NCI-H1105 treated with DMSO at 0.1 percent for 48 hours (cell line): ENCODE results near the gene DTX4.

Experiments
- DNase-seq: peaks from one replicate; lab custom pipeline; 2025; lab: John Stamatoyannopoulos, UW

The DTX4 gene

DNA sequence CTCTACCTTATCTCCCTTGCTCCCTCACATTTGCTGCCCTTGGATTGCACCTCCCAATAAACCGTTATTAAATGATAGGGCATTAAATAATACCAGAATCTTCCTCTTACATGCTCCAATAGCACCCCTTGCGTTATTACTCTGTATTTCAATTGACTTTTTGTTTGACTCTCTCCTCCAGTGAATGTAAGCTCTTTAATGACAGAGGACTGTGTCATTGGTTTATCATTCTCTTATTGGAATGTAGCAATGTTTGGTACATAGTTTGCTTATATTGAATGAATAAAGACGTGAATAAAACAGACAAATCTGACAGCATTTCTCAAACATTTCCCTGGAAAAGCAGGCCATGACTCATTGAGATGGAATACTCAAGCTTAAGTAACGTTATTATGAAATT lies 49.5 kb downstream of the DTX4 start:
- no peak for DNase-seq

DNA sequence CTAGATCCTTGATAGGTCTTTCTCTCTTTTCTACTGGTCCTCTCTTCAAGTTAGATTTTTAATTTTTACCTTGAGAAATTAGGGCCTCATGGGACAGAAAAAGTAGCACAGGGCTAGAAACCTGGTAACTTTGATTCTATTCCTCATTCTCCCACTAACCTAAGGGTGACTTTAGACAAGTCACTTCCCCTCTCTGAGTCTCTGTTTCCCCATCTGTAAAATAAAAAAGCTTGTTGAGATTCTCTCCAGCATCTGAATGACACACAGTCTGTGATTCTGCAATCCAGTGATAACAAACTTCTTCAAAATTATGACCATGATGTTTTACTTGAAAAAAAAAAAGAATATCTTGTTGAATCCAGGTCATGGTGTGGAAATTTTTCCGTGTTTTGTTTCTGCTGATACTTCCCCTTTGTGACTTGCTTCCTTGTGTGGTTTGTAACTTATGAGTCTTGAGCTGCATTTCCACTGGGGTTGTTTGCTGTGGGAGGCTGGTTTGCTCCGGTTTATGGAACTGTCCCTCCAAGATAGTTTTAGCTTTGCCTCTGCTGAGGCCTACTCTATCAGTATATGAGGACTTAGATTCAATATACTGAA lies 50.6 kb downstream of the DTX4 start:
- no peak for DNase-seq

DNA sequence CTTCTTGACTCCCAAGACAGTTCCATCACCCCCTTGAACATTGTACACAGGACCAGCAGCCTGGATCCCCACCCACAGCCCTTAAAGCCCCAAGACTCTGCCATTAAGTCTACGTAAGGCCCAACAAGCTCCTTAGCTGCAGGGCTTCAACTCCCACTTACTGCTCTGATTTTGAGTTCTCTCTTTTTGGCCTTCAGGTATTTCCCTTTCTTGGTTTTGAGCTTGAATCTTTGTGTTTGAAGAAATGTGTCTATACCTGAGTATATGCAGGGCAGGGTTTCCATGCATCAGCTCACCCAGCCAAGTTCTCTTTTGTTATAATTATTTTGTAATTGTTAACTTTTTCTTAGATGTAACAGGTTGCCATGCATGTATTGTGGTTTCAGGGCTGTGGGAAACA lies 51.2 kb downstream of the DTX4 start:
- no peak for DNase-seq

DNA sequence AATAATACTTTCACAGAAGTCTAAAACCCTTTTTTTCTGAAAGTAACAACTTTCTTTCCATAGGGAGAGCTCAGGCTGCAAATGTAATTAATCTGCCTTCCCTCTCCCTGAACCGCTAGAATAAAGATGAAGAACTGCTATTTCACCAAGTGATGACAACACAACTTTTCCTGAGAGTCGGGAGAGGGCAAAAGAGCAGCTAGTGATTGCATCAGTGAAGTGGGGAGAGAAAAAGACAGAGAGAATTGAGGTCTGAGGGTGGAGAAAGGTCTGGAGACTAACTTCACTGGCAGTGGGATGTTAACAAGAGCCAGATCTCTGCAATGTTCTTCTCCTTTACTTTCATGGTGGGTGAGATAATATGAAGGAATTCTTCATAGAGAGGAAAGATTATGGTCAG lies 51.7 kb downstream of the DTX4 start:
- no peak for DNase-seq

DNA sequence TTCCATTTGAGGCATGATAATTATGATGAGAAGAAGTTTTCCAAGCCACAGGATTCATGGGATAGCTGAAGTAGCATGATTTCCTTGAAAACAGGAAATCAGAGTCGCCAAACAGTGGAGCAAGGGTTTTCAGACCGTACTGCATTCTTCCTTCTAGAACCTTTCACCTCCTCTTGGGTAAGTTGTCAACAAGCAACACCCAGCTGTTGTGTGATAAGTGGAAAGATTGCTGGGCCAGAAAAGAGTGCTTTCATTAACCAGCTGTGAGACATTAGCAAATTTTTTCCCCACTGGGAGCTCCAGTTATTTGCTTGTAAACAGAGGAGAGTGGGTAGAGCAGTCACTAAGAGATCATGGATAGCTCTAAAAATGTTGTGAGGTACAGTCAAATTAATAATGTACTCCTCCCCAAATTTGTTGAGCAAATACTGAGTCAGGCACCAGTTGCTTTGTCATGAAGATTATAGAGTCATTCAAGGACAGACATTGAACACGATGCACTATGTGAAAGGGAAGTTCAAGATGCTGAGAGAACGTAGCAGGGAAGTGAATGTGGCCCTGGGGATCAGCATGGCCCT lies 52.5 kb downstream of the DTX4 start:
- no peak for DNase-seq

DNA sequence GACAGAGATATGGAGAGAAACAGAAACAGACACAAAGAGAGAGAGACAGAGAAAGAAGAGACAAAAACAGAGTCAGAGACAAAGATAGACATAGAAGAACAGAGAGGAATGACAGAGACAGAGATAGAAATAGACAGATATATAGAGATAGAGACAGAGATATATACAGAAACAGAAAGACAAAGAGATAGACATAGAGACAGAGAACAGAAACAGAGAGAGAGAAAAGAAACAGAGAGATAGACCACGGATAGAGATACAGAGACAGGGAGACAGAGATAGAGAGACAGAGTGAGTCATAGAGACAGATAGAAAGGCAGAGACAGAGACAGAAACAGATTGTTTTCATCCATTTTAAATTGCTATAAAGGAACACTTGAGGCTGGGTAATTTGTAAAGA lies 53.1 kb downstream of the DTX4 start:
- no peak for DNase-seq

DNA sequence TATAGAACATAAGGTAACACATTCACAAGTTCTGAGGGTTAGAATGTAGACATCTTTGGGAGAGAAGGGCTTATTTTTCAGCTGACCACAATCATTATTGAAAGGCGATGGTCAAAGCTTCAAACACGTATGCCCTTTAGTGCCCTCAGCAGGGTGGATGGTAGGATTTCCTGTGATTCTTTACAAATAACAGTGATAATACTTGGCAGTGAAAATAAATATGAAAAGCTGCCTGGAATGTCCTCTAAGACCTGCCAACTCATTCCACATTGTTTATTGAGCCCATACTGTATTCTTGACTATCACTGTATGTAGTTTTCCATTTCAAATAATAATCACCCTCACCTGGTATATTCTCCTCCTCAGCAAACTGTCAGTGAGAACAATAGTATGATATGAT lies 54.5 kb downstream of the DTX4 start:
- no peak for DNase-seq

DNA sequence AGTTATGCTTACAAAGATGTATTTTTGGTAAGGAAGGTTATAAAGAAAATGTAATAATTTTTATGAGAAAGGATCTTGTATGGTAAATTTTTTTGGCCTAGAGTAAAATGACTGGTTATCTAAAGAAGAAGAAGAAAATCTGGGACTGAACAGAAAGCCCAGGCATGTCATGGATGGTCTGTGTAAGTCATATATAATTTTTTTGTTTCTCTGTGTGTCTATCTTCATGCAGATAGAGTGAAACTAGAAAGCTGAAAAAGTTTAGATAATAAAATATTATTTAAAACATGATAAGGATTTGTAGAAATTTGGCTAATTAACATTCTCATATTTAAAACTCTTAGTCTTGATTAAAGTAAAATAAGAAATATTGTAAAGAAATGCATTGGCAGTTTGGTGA lies 68.4 kb downstream of the DTX4 start:
- no peak for DNase-seq

DNA sequence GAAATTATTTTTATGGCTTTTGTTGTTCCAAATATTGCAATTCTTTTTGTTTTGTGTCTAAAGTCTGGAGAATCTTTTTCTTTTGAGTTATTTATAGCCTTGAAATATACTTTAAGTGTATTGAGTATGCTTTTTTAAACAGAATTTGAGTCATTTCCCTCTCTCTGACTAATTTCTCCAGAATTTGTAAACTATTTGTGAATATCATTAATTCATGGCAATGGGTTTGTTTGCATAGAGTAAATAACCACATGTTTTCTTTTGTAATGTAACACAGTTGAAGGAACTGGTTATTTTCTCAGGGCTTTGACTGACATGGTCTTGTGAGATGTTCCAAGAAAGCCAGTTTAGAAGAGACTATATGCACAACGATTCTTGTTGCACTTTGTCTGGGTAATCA lies 71.7 kb downstream of the DTX4 start:
- DNase-seq = no peak

DNA sequence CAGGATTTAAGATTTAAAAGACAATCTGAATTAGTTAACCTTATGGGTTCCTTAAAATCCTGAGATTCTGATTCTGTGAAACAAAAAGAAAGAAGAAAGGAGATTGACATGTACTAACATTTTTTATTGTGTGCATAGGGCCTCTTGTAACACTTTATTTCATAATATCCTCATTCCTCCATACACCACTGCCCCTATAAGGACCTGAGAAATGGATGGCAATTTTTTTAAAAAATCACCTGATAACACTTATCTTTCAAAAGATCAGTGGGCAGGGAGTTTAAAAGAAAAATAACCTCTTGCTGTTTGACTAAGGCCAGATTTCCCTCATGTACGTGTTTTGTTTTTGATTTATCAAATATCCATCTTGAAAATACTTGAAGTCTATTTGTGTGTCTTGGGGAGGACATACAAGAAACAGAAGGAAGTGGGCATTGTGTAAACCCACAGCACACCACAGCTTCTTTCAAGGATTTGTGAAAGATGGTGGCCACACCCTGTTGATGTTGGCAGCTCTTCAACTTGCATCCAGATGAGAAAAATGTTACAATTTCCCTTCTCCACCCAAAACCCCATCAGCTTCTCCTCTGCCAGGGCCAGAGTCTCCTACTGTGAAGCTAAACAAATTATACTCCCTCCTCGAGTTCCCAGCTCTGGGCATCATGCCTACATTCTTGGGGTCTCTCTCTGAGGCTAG lies 75.7 kb downstream of the DTX4 start:
- DNase-seq = no peak

DNA sequence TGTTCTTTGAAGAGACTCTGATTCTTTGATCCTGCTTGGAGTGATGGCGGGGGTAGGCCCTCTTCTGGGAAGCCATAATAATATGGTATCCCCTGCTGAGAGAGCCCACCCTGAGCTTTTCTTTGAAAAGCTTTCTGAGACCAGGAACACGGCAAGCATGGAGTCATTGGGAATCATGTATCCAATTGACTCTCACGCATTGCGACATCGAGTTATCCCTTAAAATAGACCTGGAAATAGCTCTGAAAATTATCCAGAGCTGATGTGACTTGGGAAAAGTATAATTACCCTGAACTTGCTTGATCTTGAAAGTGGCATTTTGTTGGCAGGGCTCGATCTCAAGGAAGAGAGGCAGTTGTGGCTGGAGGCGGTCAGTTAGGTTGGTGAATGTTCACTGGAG lies 77.6 kb downstream of the DTX4 start:
- DNase-seq = no peak

DNA sequence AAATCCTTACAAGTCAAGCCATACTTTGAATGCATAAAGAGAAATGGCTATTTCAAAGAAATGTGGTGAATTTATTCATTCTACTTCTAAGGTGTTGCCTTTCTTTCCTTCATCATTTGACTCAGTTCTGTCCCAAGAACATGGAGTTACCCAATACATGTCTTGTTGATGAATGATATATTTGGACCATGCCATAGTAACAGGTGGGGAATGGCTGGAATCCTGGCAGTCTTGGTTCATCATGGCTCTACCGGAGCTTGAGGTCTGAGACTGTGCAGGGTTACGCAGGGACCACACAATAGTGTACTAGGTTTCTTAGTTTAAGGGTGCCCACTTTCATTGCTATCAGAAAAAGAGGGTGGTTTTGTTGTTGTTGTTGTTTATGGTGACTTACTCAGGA lies 81.1 kb downstream of the DTX4 start:
- DNase-seq = no peak

DNA sequence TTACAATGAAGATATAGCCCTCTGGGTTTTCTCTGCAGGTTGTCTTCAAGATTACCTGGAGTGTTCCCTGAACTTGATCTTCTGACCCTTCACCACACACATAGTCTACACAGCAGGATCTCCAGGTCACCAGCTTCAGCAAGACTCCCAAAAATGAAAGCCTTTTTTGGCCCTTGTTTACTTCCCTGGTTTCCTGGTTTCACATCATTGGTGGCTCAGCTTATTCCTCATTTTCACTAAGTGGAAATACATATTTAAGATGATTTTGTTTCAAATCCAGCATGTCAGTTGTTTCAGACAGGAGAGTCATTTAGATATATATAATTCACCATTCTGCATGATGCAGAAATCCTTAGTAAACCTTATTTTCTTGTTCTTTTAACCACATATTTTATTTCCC lies 82.4 kb downstream of the DTX4 start:
- DNase-seq = no peak

DNA sequence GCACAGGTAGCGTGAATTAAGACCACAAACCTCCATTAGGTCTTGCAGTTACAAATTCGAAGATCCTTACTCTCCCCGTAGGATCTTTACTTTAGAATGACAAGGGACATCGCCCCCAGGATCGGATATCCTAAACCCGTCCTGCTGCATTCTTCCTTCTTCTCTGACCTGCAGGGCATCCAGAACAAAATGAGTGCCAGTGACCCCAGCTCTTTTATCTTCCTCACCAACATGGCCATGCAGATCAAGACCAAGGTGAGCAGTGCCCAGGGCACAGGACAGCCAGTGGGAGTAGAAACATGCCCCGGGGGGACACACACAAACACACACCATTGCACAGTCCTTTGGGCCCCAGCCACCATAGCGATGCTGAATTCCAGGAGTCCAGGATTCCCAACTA lies 83.3 kb downstream of the DTX4 start:
- DNase-seq = no peak
